H1 (cell line): ENCODE data around the gene CPA4. TPM values are rescaled to one million over a fixed set of nuclear protein-coding genes. Genes with fewer than 3 reads are reported as not detected.

Source experiments
- CTCF ChIA-PET: fragments of 300-600 bp; sonication (Branson Sonifier 250); formaldehyde crosslinking; loops from one replicate; lab custom pipeline; 2021; ENCODE audit not compliant: partially characterized antibody; lab: Charles Lee
- POLR2A ChIA-PET: fragments of 300-600 bp; sonication (Branson Sonifier 250); formaldehyde crosslinking; loops from one replicate; lab custom pipeline; 2021; ENCODE audit warnings: inconsistent platforms; ENCODE audit not compliant: partially characterized antibody; lab: Charles Lee
- DNase-seq, 2 experiments: peaks; one replicate each; pipeline versions ENCODE4 v3.0.0 to v3.0.0-alpha.2; 2010 to 2022; ENCODE audit warnings: low spot score in 2 of 2, low read depth in 1 of 2, mixed read lengths in 1 of 2
- FAIRE-seq: peaks from 2 replicates; lab custom pipeline; 2011; peaks lifted over from hg19 to GRCh38; lab: Jason Lieb, UNC
- H2AFZ ChIP-seq: 2 replicates; pipeline ENCODE4 v1.8.1; 2012; ENCODE audit warnings: low read length, inconsistent platforms
- H2AK5ac ChIP-seq: 2 replicates; pipeline ENCODE4 v1.6.1; 2013; ENCODE audit warnings: low read depth, low read length
- H2BK120ac ChIP-seq: replicated peaks from 2 replicates; pipeline ENCODE3; 2013; ENCODE audit warnings: low read depth, low read length, inconsistent platforms
- H2BK12ac ChIP-seq: 2 replicates; pipeline ENCODE4 v1.6.1; 2013; ENCODE audit warnings: low read depth, low read length
- H2BK15ac ChIP-seq: 2 replicates; pipeline ENCODE4 v1.6.1; 2013; ENCODE audit warnings: low read length
- H2BK20ac ChIP-seq: 2 replicates; pipeline ENCODE4 v1.6.1; 2013; ENCODE audit warnings: low read length
- H2BK5ac ChIP-seq: 2 replicates; pipeline ENCODE4 v1.6.1; 2013; ENCODE audit warnings: low read depth, low read length
- H3K14ac ChIP-seq: 2 replicates; pipeline ENCODE4 v1.6.1; 2013; ENCODE audit warnings: inconsistent platforms; ENCODE audit not compliant: insufficient read length
- H3K18ac ChIP-seq: 2 replicates; pipeline ENCODE4 v1.6.1; 2013; ENCODE audit warnings: low read length; ENCODE audit errors: extremely low read depth
- H3K23ac ChIP-seq: 2 replicates; pipeline ENCODE4 v1.6.1; 2013; ENCODE audit warnings: inconsistent platforms; ENCODE audit not compliant: insufficient read length
- H3K23me2 ChIP-seq: 2 replicates; pipeline ENCODE4 v1.6.1; 2013; ENCODE audit warnings: low read depth, low read length
- H3K27ac ChIP-seq: 2 replicates; pipeline ENCODE4 v1.6.1; 2011; ENCODE audit warnings: low read depth, low read length, inconsistent platforms
- H3K27me3 ChIP-seq, 4 experiments: replicated peaks in 1 of 4; 1 replicate in 1 of 4; 2 replicates in 3 of 4; pipeline versions ENCODE4 v1.6.1 to v1.8.1; 2011 to 2013; ENCODE audit warnings: low read length in 3 of 4, mild to moderate bottlenecking in 3 of 4, inconsistent platforms in 2 of 4, mixed read lengths in 2 of 4, moderate library complexity in 1 of 4; ENCODE audit not compliant: control insufficient read depth in 3 of 4, insufficient read depth in 3 of 4; ENCODE audit errors: extremely low read depth in 1 of 4
- H3K36me3 ChIP-seq, 4 experiments: 2 replicates each; pipeline versions ENCODE4 v1.6.1 to v1.8.1; 2011 to 2013; ENCODE audit warnings: mild to moderate bottlenecking in 4 of 4, low read length in 3 of 4, moderate library complexity in 2 of 4, control low read depth in 1 of 4, inconsistent platforms in 1 of 4; ENCODE audit not compliant: insufficient read depth in 4 of 4, control insufficient read depth in 2 of 4
- H3K4ac ChIP-seq: replicated peaks from 2 replicates; pipeline ENCODE3; 2013; ENCODE audit warnings: low read length, low read depth, mixed read lengths, inconsistent platforms; ENCODE audit not compliant: insufficient read length
- H3K4me1 ChIP-seq, 4 experiments: replicated peaks in 1 of 4; 1 replicate in 1 of 4; 2 replicates in 3 of 4; pipeline versions ENCODE4 v1.6.1 to v1.8.1; 2011 to 2013; ENCODE audit warnings: low read length in 3 of 4, inconsistent platforms in 2 of 4, mixed read lengths in 1 of 4; ENCODE audit not compliant: insufficient read depth in 4 of 4, control insufficient read depth in 3 of 4
- H3K4me2 ChIP-seq, 2 experiments: 2 replicates each; pipeline versions ENCODE4 v1.6.1 to v1.8.1; 2011 to 2013; ENCODE audit warnings: low read depth in 2 of 2, low read length in 2 of 2, control low read depth in 1 of 2, inconsistent platforms in 1 of 2, mild to moderate bottlenecking in 1 of 2; ENCODE audit not compliant: insufficient read depth in 1 of 2
- H3K4me3 ChIP-seq, 4 experiments: fragments of 200-600, 300-600 bp in 1 of 4; sonication (generic), shearing (Covaris generic), sonication (Bioruptor Twin) in 1 of 4; 2 replicates each; pipeline versions ENCODE4 v1.5.1 to v1.8.1; 2011 to 2016; ENCODE audit warnings: low read length in 4 of 4, low read depth in 3 of 4, control low read depth in 2 of 4, inconsistent platforms in 2 of 4, mild to moderate bottlenecking in 2 of 4, mixed read lengths in 1 of 4, moderate library complexity in 1 of 4; ENCODE audit not compliant: insufficient read depth in 2 of 4; ENCODE audit errors: extremely low read depth in 1 of 4
- H3K56ac ChIP-seq: replicated peaks from 2 replicates; pipeline ENCODE3; 2013; ENCODE audit warnings: low read depth, mild to moderate bottlenecking, mixed read lengths, low read length, inconsistent platforms; ENCODE audit not compliant: insufficient read length
- H3K79me1 ChIP-seq: 2 replicates; pipeline ENCODE4 v1.6.1; 2013; ENCODE audit warnings: low read depth, low read length, control low read depth
- H3K79me2 ChIP-seq, 2 experiments: 2 replicates each; pipeline versions ENCODE4 v1.6.1 to v1.8.1; 2012 to 2013; ENCODE audit warnings: low read length in 2 of 2, mild to moderate bottlenecking in 2 of 2, inconsistent platforms in 1 of 2; ENCODE audit not compliant: insufficient read depth in 2 of 2, control insufficient read depth in 1 of 2
- H3K9ac ChIP-seq, 4 experiments: replicated peaks in 1 of 4; 1 replicate in 1 of 4; 2 replicates in 3 of 4; pipeline versions ENCODE4 v1.6.1 to v1.8.1; 2011 to 2013; ENCODE audit warnings: low read depth in 3 of 4, low read length in 3 of 4, control low read depth in 2 of 4, mild to moderate bottlenecking in 2 of 4, moderate library complexity in 2 of 4, inconsistent platforms in 1 of 4; ENCODE audit errors: extremely low read depth in 1 of 4
- H3K9me3 ChIP-seq, 2 experiments: 2 replicates each; pipeline versions ENCODE4 v1.6.1 to v1.8.1; 2012 to 2013; ENCODE audit warnings: mild to moderate bottlenecking in 2 of 2, moderate library complexity in 2 of 2, control low read depth in 1 of 2, inconsistent platforms in 1 of 2, low read depth in 1 of 2, low read length in 1 of 2, mixed read lengths in 1 of 2; ENCODE audit not compliant: insufficient read depth in 2 of 2
- H4K20me1 ChIP-seq, 2 experiments: replicated peaks in 1 of 2; 2 replicates each; pipeline versions ENCODE3 to v1.8.1; 2011 to 2013; ENCODE audit warnings: inconsistent platforms in 2 of 2, low read length in 2 of 2, mild to moderate bottlenecking in 1 of 2; ENCODE audit not compliant: insufficient read depth in 2 of 2, control insufficient read depth in 1 of 2
- H4K5ac ChIP-seq: 2 replicates; pipeline ENCODE4 v1.6.1; 2013; ENCODE audit warnings: low read length, low read depth, mixed read lengths, inconsistent platforms; ENCODE audit not compliant: insufficient read length
- H4K8ac ChIP-seq: 2 replicates; pipeline ENCODE4 v1.8.0; 2013; ENCODE audit warnings: mild to moderate bottlenecking, moderate library complexity, low read length, inconsistent platforms; ENCODE audit not compliant: insufficient read depth; ENCODE audit errors: extremely low read depth
- H4K91ac ChIP-seq: replicated peaks from 2 replicates; pipeline ENCODE3; 2013; ENCODE audit warnings: low read length, mixed read lengths, inconsistent platforms; ENCODE audit not compliant: insufficient read length
- ATF3 ChIP-seq: IDR thresholded peaks from 2 replicates; pipeline ENCODE4 v1.6.1; 2011; ENCODE audit warnings: low read depth, mild to moderate bottlenecking, low read length; ENCODE audit not compliant: insufficient read depth
- EP300 ChIP-seq, 2 experiments: IDR thresholded peaks; 1 replicate in 1 of 2; 2 replicates in 1 of 2; pipeline ENCODE4 v1.6.1; 2011 to 2012; ENCODE audit warnings: low read depth in 2 of 2, low read length in 2 of 2, mild to moderate bottlenecking in 2 of 2, borderline replicate concordance in 1 of 2, inconsistent platforms in 1 of 2, moderate library complexity in 1 of 2
- JUN ChIP-seq: IDR thresholded peaks from 2 replicates; pipeline ENCODE4 v1.6.1; 2011; ENCODE audit warnings: low read depth, mild to moderate bottlenecking, improper control_type of control experiment, low read length
- ZNF274 ChIP-seq: IDR thresholded peaks from 2 replicates; pipeline ENCODE4 v1.7.0; 2012; ENCODE audit warnings: low read length, borderline replicate concordance; ENCODE audit errors: extremely low read depth
- WGBS, 2 experiments: shearing (Covaris generic) in 1 of 2; methylation state at CpG; one replicate each; pipeline versions ENCODE4 v1.1.6 to v1.1.7; 2013 to 2015; ENCODE audit warnings: low lambda C conversion rate in 2 of 2, mixed read lengths in 2 of 2, inconsistent platforms in 1 of 2, low coverage in 1 of 2, missing lambda C conversion rate in 1 of 2; ENCODE audit not compliant: insufficient replicate concordance in 2 of 2, insufficient coverage in 1 of 2, insufficient read length in 1 of 2; ENCODE audit errors: extremely low coverage in 1 of 2, missing lambda C conversion rate in 1 of 2; 5-methylcytosine and 5-hydroxymethylcytosine counted together
- polyA plus RNA-seq, 7 experiments: library from polyadenylated mRNA; depleted of rRNA in 3 of 7; stranded (reverse) in 5 of 7; unstranded in 2 of 7; fragments of >200 nt in 5 of 7; fragments of 200-250 nt in 2 of 7; gene quantifications; 1 replicate in 5 of 7; 2 replicates in 1 of 7; 4 replicates in 1 of 7; pipeline versions ENCODE4 v1.2.1 to v1.2.3, GENCODE V29; 2011 to 2013; ENCODE audit warnings: missing spikeins in 2 of 7, mixed read lengths in 2 of 7
- total RNA-seq: library from RNA; stranded (reverse); fragmentation: NEBNext Ultra II Directional; extraction: Animal tissue kit (Norgen Biotek cat#: 25700); gene quantifications from 2 replicates; pipeline ENCODE4 v1.2.1, GENCODE V29; 2021

Gene CPA4
- total and polyA plus RNA-seq, 2 of the 8 experiments (the other 6 are each of a cell fraction or from before 2014, with no cell fraction given) = 0.03 TPM; not detected in 1

- Histone ChIP-seq H4K8ac (no peak overlapping the region), H2BK20ac (no peak overlapping the region), H2AK5ac (no peak overlapping the region), H3K27me3 (no peaks in the 10 kb centered on the region), H3K4me1 (no peaks in the 10 kb centered on the region), H3K79me2 (no peaks in the 10 kb centered on the region), H3K9ac (no peak overlapping the region), H2BK5ac (no peak overlapping the region), H3K27ac (no peak overlapping the region), H3K9me3 (no peaks in the 10 kb centered on the region), H2BK120ac (no peak overlapping the region), H3K79me1 (no peaks in the 10 kb centered on the region), H4K91ac (no peak overlapping the region), H2AFZ (no peak overlapping the region), H3K14ac (no peak overlapping the region), H4K20me1 (no peaks in the 10 kb centered on the region), H2BK15ac (no peak overlapping the region), H4K5ac (no peak overlapping the region), H3K23ac (no peak overlapping the region), H3K56ac (no peak overlapping the region), H3K23me2 (no peaks in the 10 kb centered on the region), H3K18ac (no peak overlapping the region), H3K36me3 (no peaks in the 10 kb centered on the region), H3K4me3 (no peak overlapping the region), H3K4ac (no peak overlapping the region), H3K4me2 (no peak overlapping the region), H2BK12ac (no peak overlapping the region)
- ChIA-PET POLR2A (no interaction called here), CTCF (interaction anchor here (1.5 kb wide), 4 partner anchors 16 to 39 kb away, joined by 3 to 5 read pairs (median 4); no protein-coding TSS in a partner anchor)
- TF ChIP-seq EP300 (IDR thresholded peaks at IDR 0.05; ENCODE audit: borderline replicate concordance in 1 of 2, low read depth in 2 of 2, low read length in 2 of 2) (no peak), ZNF274 (no peak), JUN (no peak), ATF3 (no peak)
- WGBS, 2 experiments = 82% methylated on average over 5 of the region's 5 CpGs; no CpG with 5 or more reads in 1 of the 2 experiments
- FAIRE-seq = no peak
- no peak for DNase-seq
Measured at GRCh38 chr7:130298544-130299326, 5.8 kb downstream of the CPA4 start.
